Measurements from ENCODE around the gene TAC3. TPM values are rescaled to one million over a fixed set of nuclear protein-coding genes. Genes with fewer than 3 reads are reported as not detected.
"Not testable (repeated sequence)": the region's sequence is repeated elsewhere in the genome, so short reads cannot be mapped to it uniquely, and the experiment has no call there.

The TAC3 gene
- polyA plus RNA-seq, 4 donors = 3.4 to 8.9 (median 5.6) TPM

DNA sequence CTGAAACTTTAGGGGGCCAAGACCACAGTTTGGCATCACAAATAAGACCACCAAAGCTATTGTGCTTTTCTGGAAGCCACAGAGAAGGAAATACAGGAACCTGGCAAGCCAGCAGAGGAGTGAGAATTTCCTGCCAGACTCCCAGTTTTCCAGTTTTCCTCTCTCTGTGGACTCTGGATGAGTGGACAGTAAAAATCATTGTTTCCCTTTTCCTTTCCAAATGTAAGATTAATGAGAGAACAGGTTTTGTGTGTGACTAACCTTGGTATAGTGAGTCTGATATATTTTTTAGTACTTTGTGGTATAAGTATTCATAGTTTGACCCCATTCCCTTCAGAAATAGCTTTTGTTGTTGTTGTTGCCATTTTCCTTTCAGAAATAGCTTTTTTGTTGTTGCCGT, 2.6 kb upstream of the TAC3 start:
- DNase-seq (no peak), FAIRE-seq (no peak)
- no peaks in the 10 kb centered on the region for H3K4me1 ChIP-seq (ENCODE audit: control insufficient read depth in 3 of 3, insufficient read depth in 2 of 3, low read depth in 1 of 3, low read length in 2 of 3)
- H3K27me3 ChIP-seq (ENCODE audit: control insufficient read depth in 3 of 3, insufficient read depth in 3 of 3, low read length in 3 of 3) = peaks cover 0 to 12% (median 0%) of the 10 kb centered on the region in 3 donors
- no peak overlapping the region for H3K4me3 ChIP-seq (ENCODE audit: low read depth in 1 of 3, low read length in 3 of 3)
- no peak overlapping the region for H3K27ac ChIP-seq (ENCODE audit: low read depth in 1 of 3, low read length in 2 of 3)
- 82 to 92% (median 87%) methylated on average over 1 of the region's 1 CpG for WGBS, 3 donors
- H3K36me3 ChIP-seq (ENCODE audit: control insufficient read depth in 3 of 3, insufficient read depth in 2 of 3, low read depth in 1 of 3, low read length in 3 of 3) = peaks cover 0 to 2% (median 0%) of the 10 kb centered on the region in 3 donors
- no peaks in the 10 kb centered on the region for H3K9me3 ChIP-seq (ENCODE audit: control insufficient read depth in 2 of 2, insufficient read depth in 1 of 2, low read depth in 1 of 2, low read length in 1 of 2)

DNA sequence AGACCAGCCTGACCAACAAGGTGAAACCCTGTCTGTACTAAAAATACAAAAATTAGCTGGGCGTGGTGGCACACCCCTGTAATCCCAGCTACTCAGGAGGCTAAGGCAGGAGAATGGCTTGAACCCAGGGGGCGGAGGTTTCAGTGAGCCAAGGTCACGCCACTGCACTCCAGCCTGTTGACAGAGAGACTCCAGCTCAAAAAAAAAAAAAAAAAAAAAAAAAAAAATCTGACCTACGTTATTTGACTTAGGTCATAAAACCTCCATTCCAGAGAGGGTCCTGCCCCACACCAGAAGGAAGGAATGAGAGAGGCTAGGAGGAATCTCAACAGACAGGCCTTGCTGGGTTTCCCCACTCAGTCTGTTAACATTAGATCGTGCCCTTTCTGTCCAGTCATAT, 2.0 kb upstream of the TAC3 start:
- H3K9me3 ChIP-seq (ENCODE audit: control insufficient read depth in 2 of 2, insufficient read depth in 1 of 2, low read depth in 1 of 2, low read length in 1 of 2); H3K4me3 ChIP-seq (ENCODE audit: low read depth in 1 of 3, low read length in 3 of 3); DNase-seq; H3K4me1 ChIP-seq (ENCODE audit: control insufficient read depth in 3 of 3, insufficient read depth in 2 of 3, low read depth in 1 of 3, low read length in 2 of 3); H3K36me3 ChIP-seq (ENCODE audit: control insufficient read depth in 3 of 3, insufficient read depth in 2 of 3, low read depth in 1 of 3, low read length in 3 of 3); H3K27ac ChIP-seq (ENCODE audit: low read depth in 1 of 3, low read length in 2 of 3); FAIRE-seq: not testable (repeated sequence)
- 51 to 66% (median 51%) methylated on average over 5 of the region's 5 CpGs for WGBS, 3 donors
- peaks cover 0 to 13% (median 0%) of the 10 kb centered on the region in 3 donors for H3K27me3 ChIP-seq (ENCODE audit: control insufficient read depth in 3 of 3, insufficient read depth in 3 of 3, low read length in 3 of 3)

DNA sequence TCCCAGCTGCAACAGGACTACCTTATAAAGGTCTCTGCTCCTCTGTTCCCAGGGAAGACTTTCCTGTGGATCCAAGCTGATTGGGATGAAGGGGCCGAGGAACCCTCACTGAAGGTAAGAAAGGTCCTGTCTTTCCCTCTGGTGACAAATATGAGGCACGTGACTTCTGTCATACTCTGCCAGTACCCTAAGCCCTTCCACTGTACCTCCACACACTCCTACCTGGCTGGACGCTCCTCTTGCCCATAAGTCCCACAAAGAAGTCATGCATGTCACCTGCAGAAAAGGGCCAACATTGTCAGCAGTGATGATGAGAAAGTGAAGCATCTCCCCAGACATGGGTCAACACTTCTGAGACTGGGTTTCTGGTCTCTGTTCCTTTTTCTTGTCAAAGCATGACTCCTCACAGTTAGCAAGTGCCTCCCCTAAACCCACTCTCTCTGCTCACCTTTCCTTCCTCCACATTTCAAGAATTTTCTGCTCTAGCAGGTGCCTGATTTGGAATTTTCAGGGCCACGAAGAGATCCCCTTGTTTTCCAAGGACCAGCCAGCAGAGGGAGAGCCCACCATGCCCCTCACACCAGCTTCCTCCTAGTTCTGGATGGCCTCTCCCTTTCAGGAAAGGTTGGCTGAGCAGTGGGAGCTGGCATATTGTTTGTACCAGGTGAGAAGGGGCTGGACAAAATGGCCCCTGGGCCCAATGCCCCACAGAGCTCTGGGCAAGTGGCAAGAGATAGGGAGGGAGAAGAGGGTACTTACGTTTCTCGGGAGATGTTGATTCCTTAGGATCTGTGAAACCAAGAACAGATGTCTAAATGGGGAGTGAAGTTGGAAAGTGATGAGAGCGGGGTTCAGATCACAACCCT, 3.5 kb downstream of the TAC3 start:
- no peak for FAIRE-seq
- WGBS, 3 donors = 80 to 82% (median 81%) methylated on average over 6 to 7 of the region's 7 CpGs
- Histone ChIP-seq H3K27me3 (ENCODE audit: control insufficient read depth in 3 of 3, insufficient read depth in 3 of 3, low read length in 3 of 3) (peaks cover 0 to 13% (median 0%) of the 10 kb centered on the region in 3 donors), H3K36me3 (ENCODE audit: control insufficient read depth in 3 of 3, insufficient read depth in 2 of 3, low read depth in 1 of 3, low read length in 3 of 3) (peaks cover 0 to 5% (median 0%) of the 10 kb centered on the region in 3 donors), H3K9me3 (ENCODE audit: control insufficient read depth in 2 of 2, insufficient read depth in 1 of 2, low read depth in 1 of 2, low read length in 1 of 2) (no peaks in the 10 kb centered on the region), H3K4me1 (ENCODE audit: control insufficient read depth in 3 of 3, insufficient read depth in 2 of 3, low read depth in 1 of 3, low read length in 2 of 3) (peaks cover 0 to 13% (median 3%) of the 10 kb centered on the region in 3 donors), H3K4me3 (ENCODE audit: low read depth in 1 of 3, low read length in 3 of 3) (no peak overlapping the region), H3K27ac (ENCODE audit: low read depth in 1 of 3, low read length in 2 of 3) (no peak overlapping the region)
- DNase-seq = no peak

DNA sequence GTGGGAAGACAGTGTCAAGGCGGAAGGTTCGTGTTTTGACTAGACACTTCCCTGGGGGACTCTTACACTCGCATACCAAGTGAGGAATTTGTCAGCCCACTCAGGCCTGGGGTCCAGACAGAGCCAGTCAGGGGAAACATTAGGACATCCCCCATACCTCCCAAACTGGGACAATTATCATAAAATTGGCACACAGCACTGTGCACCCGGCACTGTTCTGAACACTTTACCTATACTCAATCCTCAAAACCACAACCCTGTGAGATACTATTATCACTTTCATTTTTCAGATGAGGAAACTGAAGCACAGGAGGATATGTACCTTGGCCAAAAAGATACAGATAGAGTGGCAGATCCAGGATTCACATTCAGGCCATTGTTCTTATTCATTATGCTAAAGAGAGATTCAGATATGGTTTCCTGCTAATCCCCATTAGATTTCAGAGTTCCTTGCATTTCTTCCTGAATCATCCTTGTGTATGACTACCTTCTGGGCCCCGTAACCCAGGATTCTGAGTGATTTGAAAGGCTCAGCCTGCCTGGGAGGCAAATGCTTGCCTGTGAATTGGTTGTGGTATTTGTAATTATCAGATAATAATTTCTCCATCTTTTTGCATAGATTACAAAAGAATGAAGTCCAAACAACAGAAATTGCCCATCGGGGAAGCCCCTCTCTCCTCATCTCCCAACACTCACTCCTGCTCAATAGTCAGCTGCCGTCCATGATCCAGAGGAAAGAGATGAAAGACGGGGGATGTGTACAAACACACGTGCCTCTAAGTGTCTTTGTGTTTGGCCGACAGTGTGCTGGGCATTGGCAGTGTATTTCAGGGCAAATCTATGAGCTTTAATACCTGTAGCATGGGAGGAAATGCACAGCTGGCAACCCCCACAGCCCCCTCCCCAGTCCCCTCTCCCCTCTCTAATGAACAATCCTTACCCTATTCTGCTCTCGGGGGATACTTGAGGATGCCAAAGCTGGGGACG, 4.6 kb downstream of the TAC3 start:
- DNase-seq = no peak
- Histone ChIP-seq H3K4me1 (ENCODE audit: control insufficient read depth in 3 of 3, insufficient read depth in 2 of 3, low read depth in 1 of 3, low read length in 2 of 3) (peaks cover 2 to 16% (median 3%) of the 10 kb centered on the region in 3 donors), H3K36me3 (ENCODE audit: control insufficient read depth in 3 of 3, insufficient read depth in 2 of 3, low read depth in 1 of 3, low read length in 3 of 3) (peaks cover 0 to 5% (median 0%) of the 10 kb centered on the region in 3 donors), H3K9me3 (ENCODE audit: control insufficient read depth in 2 of 2, insufficient read depth in 1 of 2, low read depth in 1 of 2, low read length in 1 of 2) (no peaks in the 10 kb centered on the region), H3K27me3 (ENCODE audit: control insufficient read depth in 3 of 3, insufficient read depth in 3 of 3, low read length in 3 of 3) (peaks cover 0 to 13% (median 0%) of the 10 kb centered on the region in 3 donors), H3K4me3 (ENCODE audit: low read depth in 1 of 3, low read length in 3 of 3) (no peak overlapping the region), H3K27ac (ENCODE audit: low read depth in 1 of 3, low read length in 2 of 3) (no peak overlapping the region)
- FAIRE-seq = no peak
- 77 to 82% (median 82%) methylated on average over 12 of the region's 12 CpGs for WGBS, 3 donors

DNA sequence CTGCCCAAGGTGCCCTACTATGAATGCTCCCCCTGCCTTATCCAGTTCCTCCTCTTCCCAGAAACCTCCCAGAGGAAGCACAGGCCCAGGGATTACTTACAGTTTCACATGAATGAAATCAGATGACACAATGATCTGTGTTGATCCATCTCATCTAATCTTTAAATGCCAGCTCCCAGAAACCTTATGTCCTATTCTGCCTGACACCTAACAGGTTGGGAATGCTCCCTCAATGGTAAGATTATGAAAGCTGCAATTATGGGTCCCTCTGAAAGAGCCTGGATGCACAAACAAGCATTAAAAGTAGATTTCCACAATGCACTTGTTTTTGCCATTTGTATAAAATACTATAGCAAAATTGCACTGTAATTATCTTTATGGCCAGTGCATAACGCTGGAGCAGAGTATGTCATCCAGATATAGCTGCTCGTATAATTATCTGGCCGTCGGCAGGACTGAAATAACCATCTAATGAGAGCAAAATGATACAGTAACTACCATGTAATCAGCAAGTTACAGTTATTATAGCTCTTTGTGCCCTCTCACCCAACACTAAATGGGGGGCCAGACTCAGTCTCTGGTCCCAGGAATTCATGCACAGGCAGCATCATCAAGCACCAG, 5.6 kb downstream of the TAC3 start:
- H3K27me3 ChIP-seq (ENCODE audit: control insufficient read depth in 3 of 3, insufficient read depth in 3 of 3, low read length in 3 of 3) = peaks cover 0 to 13% (median 0%) of the 10 kb centered on the region in 3 donors
- H3K36me3 ChIP-seq (ENCODE audit: control insufficient read depth in 3 of 3, insufficient read depth in 2 of 3, low read depth in 1 of 3, low read length in 3 of 3) = peaks cover 0 to 5% (median 0%) of the 10 kb centered on the region in 3 donors
- no peak overlapping the region for H3K4me3 ChIP-seq (ENCODE audit: low read depth in 1 of 3, low read length in 3 of 3)
- H3K27ac ChIP-seq (ENCODE audit: low read depth in 1 of 3, low read length in 2 of 3) = no peak overlapping the region
- no peaks in the 10 kb centered on the region for H3K9me3 ChIP-seq (ENCODE audit: control insufficient read depth in 2 of 2, insufficient read depth in 1 of 2, low read depth in 1 of 2, low read length in 1 of 2)
- WGBS, 3 donors = 34 to 66% (median 59%) methylated on average over 4 of the region's 4 CpGs
- FAIRE-seq = no peak
- peaks cover 3 to 19% (median 5%) of the 10 kb centered on the region in 3 donors for H3K4me1 ChIP-seq (ENCODE audit: control insufficient read depth in 3 of 3, insufficient read depth in 2 of 3, low read depth in 1 of 3, low read length in 2 of 3)
- DNase-seq = no peak

DNA sequence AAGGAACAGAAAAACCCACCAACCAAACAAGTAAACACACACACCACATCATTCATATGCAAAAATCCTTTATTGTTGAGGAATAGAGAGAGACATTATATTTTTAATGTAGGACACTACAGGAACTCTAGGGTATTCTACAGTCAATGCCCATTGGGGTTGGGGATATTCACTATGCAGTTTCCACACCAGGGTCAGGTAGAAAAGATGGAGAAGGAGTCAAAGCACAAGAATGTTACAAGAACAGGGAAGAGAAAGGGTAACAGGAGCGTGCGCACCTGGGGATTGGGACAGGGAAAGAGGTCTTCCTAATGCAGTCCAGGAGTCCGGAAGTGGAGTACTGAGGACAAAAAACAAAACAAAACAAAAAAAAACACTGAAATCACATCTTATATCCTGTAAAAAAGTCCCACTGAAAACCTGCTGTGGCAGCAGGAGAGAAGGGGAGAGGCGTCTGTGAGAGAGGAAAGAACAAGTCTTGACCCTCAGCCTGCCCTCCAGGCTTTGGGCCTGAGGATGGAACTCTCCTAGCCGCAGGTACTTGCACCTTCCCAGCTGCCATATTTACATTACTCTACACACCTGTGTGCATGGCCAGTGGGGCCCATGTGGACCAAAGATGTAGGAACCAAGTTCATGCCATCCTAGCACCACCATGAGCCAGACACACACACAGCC, 6.2 kb downstream of the TAC3 start:
- Histone ChIP-seq H3K4me3 (ENCODE audit: low read depth in 1 of 3, low read length in 3 of 3) (no peak overlapping the region), H3K27ac (ENCODE audit: low read depth in 1 of 3, low read length in 2 of 3) (no peak overlapping the region), H3K36me3 (ENCODE audit: control insufficient read depth in 3 of 3, insufficient read depth in 2 of 3, low read depth in 1 of 3, low read length in 3 of 3) (peaks cover 0 to 5% (median 0%) of the 10 kb centered on the region in 3 donors), H3K27me3 (ENCODE audit: control insufficient read depth in 3 of 3, insufficient read depth in 3 of 3, low read length in 3 of 3) (peaks cover 0 to 10% (median 0%) of the 10 kb centered on the region in 3 donors), H3K9me3 (ENCODE audit: control insufficient read depth in 2 of 2, insufficient read depth in 1 of 2, low read depth in 1 of 2, low read length in 1 of 2) (no peaks in the 10 kb centered on the region), H3K4me1 (ENCODE audit: control insufficient read depth in 3 of 3, insufficient read depth in 2 of 3, low read depth in 1 of 3, low read length in 2 of 3) (peaks cover 3 to 22% (median 5%) of the 10 kb centered on the region in 3 donors)
- FAIRE-seq (no peak), DNase-seq (no peak)
- WGBS, 3 donors = 90 to 93% (median 92%) methylated on average over 5 of the region's 5 CpGs

DNA sequence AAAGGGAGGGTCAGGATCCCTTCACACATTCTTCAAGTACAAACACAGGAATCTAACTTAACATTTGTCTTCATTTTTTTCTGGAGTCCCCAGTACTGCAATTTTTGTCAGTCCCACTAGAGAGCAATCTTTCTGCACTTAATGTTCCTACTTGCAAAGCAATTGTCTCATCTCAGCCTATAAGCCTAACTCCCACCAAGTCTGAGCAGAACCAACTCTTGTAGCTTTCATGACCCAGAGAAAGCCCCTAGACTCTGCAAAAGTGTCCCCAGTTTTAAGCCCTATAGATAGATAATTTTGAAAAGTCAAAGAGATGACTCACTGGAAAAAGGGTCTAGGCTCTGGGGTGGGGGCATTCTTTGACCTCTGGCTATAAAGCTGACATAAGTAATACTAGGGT, 8.2 kb downstream of the TAC3 start:
- FAIRE-seq (no peak), DNase-seq (peak; percentile 61 to 70)
- H3K9me3 ChIP-seq (ENCODE audit: control insufficient read depth in 2 of 2, insufficient read depth in 1 of 2, low read depth in 1 of 2, low read length in 1 of 2) = no peaks in the 10 kb centered on the region
- peaks cover 0 to 19% (median 2%) of the 10 kb centered on the region in 3 donors for H3K36me3 ChIP-seq (ENCODE audit: control insufficient read depth in 3 of 3, insufficient read depth in 2 of 3, low read depth in 1 of 3, low read length in 3 of 3)
- peak overlapping the region in 1 of 3 donors; percentile 8 for H3K27ac ChIP-seq (ENCODE audit: low read depth in 1 of 3, low read length in 2 of 3)
- no peaks in the 10 kb centered on the region for H3K27me3 ChIP-seq (ENCODE audit: control insufficient read depth in 3 of 3, insufficient read depth in 3 of 3, low read length in 3 of 3)
- peaks cover 3 to 24% (median 5%) of the 10 kb centered on the region in 3 donors for H3K4me1 ChIP-seq (ENCODE audit: control insufficient read depth in 3 of 3, insufficient read depth in 2 of 3, low read depth in 1 of 3, low read length in 2 of 3)
- H3K4me3 ChIP-seq (ENCODE audit: low read depth in 1 of 3, low read length in 3 of 3) = no peak overlapping the region
